HepG2 (cell line): Measurements from ENCODE around the gene HDAC5. TPM values are rescaled to one million over a fixed set of nuclear protein-coding genes. Genes with fewer than 3 reads are reported as not detected.

Experiments used
- MAF1 ChIP-seq: sonication (generic); formaldehyde crosslinking; IDR thresholded peaks from 2 replicates; pipeline ENCODE4 v1.5.0; 2020; ENCODE audit warnings: missing genetic modification reagents, borderline replicate concordance
- MAFG ChIP-seq: sonication (generic); formaldehyde crosslinking; IDR thresholded peaks from 2 replicates; pipeline ENCODE4 v1.5.1; 2020; ENCODE audit warnings: mild to moderate bottlenecking, missing genetic modification reagents
- MYNN ChIP-seq: sonication (generic); formaldehyde crosslinking; IDR thresholded peaks from 2 replicates; pipeline ENCODE4 v1.4.0; 2020; ENCODE audit warnings: mild to moderate bottlenecking, low read depth, missing genetic modification reagents
- UBTF ChIP-seq: sonication (generic); formaldehyde crosslinking; IDR thresholded peaks from 2 replicates; pipeline ENCODE4 v1.4.0; 2020; ENCODE audit warnings: mild to moderate bottlenecking, missing genetic modification reagents
- ZBTB33 ChIP-seq: sonication (generic); formaldehyde crosslinking; IDR thresholded peaks from 2 replicates; pipeline ENCODE4 v1.4.0; 2020; ENCODE audit warnings: missing genetic modification reagents
- ZBTB7A ChIP-seq: sonication (generic); formaldehyde crosslinking; IDR thresholded peaks from 2 replicates; pipeline ENCODE4 v1.8.0; 2022; ENCODE audit warnings: mild to moderate bottlenecking, missing genetic modification reagents
- ZNF318 ChIP-seq: sonication (generic); formaldehyde crosslinking; IDR thresholded peaks from 2 replicates; pipeline ENCODE4 v1.4.0; 2020; ENCODE audit warnings: mild to moderate bottlenecking, missing genetic modification reagents
- polyA plus RNA-seq, 8 experiments: library from polyadenylated mRNA; depleted of rRNA in 3 of 8; stranded (reverse) in 7 of 8; unstranded in 1 of 8; fragments of >200 nt; fragmentation: Illumina TruSeq in 4 of 8; extraction: Trizol in 4 of 8; gene quantifications; 2 replicates each; pipeline versions ENCODE4 v1.2.1 to v1.2.3, GENCODE V29; 2011 to 2016; ENCODE audit warnings: low read depth in 4 of 8, missing spikeins in 1 of 8, mixed read lengths in 1 of 8; ENCODE audit not compliant: insufficient read depth in 1 of 8
- total RNA-seq, 5 experiments: library from RNA; depleted of rRNA; stranded (reverse); fragments of >200 nt; fragmentation: Illumina TruSeq; extraction: Trizol; gene quantifications; 2 replicates each; pipeline ENCODE4 v1.2.3, GENCODE V29; 2016; ENCODE audit warnings: low read depth in 1 of 5

The HDAC5 gene
- total and polyA plus RNA-seq, 2 of the 13 experiments (the other 11 are each of a cell fraction or from before 2014, with no cell fraction given) = 46.4 to 85.4 TPM

GRCh38 chr17:44112284-44113280 is 10.9 kb downstream of the HDAC5 start (continued):
- TF ChIP-seq ZNF318 (CRISPR knock-in tag) (no peak; the same call in 1 of the 2 replicates), ZBTB7A (CRISPR knock-in tag) (peak; percentile 78; the same call in 1 of the 2 replicates), MAFG (CRISPR knock-in tag) (no peak), MAF1 (CRISPR knock-in tag) (no peak), UBTF (CRISPR knock-in tag) (0 out of 2 replicates have a peak, but pooled peaks have one; percentile 16), ZBTB33 (CRISPR knock-in tag) (no peak), MYNN (CRISPR knock-in tag) (no peak)
